ENCODE measurements around the gene DPY30. TPM values are rescaled to one million over a fixed set of nuclear protein-coding genes. Genes with fewer than 3 reads are reported as not detected.

DPY30 gene
- total RNA-seq, 1 donor from 2014 or later: 41.9 TPM

DNA sequence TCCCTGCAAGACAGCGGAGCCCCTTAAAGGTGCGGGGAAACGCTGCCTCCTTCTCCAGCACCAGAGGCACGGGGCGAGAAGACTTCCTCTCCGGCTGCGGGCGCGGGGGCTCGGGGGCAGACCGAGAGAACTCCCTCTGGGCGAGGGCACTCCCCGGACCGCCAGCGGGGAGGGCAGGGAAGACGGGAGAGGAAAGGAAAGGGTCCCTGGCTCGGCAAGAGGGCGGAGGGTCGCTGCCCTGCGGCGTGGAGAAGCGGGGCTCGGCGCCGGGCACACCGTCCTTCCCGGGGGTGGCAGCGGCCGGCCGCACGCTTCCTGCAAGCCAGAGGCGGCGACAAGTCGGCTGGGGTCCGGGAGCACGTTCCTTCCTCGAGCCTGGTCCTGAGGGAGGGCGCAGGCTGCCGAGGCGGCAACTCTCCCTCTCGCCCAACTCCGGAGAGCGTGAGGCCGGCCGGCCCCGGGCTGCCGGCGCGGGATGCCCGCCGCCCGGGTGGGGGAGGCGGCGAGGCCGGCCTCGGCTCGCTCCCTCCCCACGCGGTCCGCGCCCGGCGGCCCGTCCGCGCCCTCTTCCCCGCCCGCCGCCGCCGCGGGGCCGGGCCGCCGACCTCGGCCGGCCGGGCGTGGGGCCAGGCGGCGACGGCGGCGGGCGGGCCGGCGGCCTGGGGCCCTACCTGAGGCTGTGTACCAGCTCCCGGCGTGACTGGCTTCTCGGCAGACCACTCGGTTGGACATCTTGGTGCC, 29.9 kb downstream of the DPY30 start:
- DNase-seq: no peak

DNA sequence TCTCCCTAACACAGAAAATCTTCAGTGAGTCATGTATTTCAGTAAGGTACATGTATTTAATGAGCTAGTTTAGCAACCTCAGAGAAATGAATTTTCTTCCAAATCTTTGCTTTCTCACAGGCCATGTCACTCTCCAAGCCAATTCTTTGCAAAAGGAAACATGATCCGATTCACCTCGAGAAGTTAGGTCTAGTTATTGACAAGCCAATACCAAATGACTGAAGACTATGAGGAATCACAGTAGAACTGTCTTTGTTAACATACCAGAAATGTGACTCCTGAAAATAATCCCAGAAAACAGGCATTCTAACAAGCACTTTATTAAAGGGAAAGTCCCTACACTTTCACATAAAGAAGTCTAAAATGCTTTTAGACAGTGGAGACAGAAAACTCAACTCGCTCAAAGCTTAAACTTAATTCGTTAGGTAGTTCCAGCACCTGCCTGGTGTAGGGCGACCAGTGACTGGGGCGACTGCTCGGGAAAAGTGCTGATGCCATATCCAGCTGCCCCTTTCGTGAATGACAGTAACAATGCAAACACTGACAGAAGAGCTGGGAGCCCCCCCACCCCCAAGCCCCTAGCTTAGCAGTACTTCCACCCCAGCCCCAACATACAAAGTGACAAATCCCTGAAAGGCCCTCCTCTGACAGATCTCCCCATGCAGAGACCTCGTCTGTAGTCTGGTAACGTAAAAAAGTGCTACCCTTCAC, 30.6 kb downstream of the DPY30 start:
- DNase-seq: peak; percentile 11

DNA sequence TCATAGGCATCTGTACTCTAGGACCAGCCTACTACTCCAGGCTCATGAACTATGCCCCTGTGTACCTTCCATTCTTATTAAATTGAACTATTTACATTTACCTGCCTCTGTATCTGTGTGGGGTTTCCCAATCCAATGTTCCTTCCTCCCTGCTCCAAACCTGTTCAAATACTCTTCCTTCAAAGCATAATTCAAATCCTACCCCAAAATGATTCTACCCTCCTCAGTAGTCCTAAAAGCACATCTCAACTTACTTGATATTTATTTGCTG, 32.5 kb downstream of the DPY30 start:
- DNase-seq: no peak

DNA sequence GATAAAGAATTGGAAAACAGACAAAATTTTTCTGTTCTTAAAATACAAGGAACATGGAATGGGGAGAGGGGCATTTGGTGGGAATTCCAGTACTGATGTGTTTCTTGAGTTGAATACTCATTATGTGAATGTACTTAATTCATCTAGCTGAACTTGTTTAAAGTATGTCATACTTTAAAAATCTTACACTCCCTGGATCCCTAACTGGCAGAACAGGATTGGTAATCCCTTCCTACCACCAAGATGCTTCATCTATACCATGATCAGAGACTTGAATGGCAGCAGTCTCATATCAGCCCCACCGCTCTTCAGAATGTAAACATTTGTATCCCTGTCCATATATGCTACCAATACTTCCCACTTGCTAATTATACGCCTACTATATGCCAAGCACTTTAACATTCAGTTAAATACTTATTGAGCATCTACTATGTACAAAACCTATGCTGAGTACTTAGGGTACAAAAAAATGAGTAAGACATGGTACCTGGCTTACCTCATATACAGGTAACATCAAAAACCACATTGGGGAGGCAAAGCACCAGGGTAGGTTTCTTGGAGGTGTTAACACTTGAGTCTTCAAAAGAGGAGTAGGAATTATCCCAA, 34.1 kb downstream of the DPY30 start:
- no peak for DNase-seq

DNA sequence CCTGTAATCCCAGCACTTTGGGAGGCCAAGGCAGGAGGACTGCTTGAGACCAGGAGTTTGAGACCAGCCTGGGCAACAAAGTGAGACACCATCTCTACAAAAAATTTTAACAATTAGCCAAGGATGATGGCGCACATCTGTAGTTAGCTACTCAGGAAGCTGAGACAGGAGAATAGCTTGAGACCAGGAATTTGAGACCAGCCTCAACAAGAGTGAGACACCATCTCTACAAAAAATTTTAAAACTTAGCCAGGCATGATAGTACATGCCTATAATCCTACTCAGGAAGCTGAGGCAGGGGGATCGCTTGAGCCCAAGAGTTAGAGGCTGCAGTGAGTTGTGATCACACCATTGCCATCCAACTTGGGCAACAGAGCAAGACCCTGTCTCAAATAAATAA, 35.8 kb downstream of the DPY30 start:
- no peak for DNase-seq

DNA sequence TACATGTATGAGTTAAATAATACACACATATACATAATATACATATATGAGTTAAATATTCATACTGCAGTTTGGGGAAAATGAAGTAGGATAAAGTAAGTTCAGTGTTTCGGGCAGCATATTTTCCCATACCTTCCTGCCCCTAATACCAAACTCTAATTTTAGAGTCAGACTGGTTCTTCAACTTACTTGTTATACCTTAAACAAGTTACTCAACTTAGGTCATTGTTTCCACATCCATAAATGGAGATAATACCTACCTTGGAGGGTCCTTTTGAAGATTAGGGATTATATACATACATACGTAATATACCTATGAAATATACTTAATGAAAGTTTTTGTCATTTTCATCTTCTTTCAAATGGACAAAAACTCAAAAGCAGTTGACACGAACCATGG, 37.2 kb downstream of the DPY30 start:
- DNase-seq: no peak

DNA sequence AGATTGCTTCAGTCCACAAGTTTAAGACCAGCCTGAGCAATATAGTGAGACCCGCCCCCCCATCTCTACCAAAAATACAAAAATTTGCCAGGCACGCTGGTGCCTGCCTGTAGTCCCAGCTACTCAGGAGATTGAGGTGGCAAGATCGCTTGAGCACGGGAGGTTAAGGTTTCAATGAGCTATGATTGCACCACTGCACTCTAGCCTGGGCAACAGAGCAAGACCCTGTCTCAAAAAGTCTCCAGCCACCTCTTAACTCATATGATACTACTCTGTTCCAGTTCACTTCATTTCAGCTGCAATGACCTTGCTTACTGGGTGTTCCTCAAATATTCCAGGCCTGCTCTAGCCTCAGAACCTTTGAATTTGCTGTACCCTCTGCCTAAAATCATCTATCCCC, 40.2 kb downstream of the DPY30 start:
- DNase-seq: no peak

DNA sequence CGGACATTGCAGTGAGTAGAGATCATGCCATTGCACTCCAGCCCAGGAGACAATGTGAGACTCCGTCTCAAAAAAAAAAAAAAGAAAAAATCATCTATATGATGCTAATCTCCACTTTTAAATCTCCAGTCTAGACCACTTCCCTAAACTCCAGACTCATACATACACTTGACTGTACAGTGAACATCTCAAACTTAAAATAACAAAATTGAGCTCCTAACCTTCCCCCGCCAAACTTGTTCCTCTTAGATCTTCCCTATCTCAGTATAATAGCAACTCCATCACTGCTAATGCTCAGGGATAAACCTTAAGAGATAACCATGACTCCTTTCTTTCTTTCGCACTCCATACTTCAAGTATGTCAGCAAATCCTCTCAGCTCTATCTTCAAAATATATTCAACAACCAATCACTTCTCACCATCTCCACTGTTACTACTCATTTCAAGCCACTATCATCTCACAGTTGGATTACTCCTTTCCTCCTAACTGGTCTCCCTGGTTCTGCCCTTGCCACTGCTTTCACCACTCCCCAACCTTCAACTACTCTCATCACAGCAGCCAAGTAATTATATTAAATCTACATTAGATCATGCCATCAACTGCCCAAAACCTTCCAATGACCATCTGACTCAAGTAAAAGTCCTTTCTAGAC, 40.7 kb downstream of the DPY30 start:
- no peak for DNase-seq

DNA sequence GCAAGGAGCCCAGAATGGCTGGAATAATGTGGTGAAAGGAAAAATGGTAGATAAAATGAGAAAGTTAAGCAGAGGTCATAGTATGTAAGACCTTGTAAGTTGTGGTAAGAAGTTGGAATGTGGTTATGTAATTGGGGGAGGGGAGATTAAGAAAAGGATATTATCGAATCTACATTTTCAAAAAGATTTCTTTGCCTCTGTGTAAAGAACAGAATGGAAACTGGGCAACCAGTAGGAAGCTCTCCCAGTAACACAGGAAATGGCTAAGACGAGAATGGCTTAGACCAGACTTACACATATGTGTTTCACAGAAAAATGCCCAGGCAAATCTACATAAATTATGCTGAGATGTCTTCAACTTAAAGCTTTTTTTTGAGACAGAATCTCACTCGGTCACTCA, 42.0 kb downstream of the DPY30 start:
- DNase-seq: no peak

DNA sequence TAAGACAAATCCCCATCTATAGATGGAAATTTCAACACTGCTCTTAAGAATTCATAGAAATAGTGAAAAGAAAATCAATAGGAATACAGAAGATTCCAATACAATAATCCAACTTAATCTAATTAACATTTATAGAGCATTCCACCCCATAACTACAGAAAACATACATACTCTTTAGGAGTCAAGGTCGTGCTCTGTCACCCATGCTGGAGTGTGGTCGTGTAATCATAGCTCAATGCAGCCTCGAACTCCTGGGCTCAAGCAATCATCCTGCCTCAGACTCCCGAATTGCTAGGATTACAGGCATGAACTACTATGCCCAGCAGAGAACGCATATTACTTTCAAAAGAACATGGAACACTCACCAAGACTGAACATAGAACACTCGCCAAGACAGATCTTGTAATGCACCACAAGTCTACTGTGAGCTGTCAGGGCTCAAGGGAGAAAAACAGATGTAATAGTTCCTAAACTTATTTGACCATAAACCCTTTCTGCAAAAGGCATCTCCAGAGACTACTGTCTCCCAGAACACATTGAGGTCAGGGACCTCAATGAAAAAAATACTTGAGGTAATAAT, 42.9 kb downstream of the DPY30 start:
- DNase-seq: no peak

DNA sequence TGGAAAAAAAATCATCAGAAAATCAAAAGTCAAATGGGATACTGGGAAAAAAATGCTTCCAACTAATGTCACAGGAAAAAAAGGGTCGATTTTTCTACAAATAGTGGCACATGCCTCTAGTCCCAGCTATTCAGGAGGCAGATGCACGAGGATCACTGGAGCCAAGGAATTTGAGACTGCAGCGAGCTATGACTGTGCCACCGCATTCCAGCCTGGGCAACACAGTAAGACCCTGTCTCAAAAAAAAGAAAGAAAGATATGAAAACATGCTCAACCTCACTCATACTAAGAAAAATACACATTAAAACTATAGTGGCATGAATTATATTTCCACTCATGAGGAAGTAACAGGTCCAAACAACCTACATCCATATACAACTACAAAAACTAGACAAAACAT, 46.7 kb downstream of the DPY30 start:
- DNase-seq: no peak

DNA sequence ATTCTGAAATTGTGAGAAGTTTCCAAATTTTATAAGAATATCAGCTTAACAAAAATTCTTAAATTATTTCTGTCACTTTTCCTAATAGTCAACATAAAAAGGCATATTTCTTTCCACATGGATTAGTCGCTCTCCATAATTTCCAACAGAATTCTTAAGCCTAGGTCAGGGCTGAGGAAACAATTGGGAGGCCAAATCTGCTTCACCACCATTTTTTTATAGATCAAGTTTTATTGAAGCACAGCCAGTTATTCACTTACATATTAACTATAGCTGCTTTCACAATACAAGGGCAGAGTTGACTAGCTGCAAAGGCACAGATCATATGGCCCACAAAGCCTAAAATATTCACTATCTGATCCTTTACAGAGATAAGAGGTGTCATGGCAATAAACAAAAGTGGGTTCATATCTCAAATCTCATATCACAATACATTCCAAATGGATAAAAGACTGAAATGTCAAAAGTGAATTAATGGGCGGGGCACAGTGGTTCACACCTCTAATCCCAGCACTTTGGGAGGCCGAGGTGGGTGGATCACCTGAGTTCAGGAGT, 47.5 kb downstream of the DPY30 start:
- DNase-seq: no peak

DNA sequence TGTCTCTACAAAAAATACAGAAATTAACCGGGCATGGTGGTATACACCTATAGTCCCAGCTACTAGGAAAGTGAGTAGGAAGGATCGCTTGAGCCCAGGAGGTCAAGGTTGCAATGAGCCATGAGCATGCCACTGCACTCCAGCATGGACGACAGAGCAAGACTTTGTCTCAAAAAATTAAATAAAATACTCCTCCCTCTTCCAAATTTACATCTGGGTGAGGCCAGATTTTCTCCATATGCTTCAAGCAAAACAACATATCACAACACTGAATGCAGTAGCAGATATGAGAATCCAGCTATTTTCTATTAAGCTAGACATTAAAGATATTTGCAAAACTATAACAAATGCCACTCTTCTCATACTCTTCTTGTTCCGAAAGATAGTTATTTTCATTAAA, 49.7 kb downstream of the DPY30 start:
- no peak for DNase-seq

DNA sequence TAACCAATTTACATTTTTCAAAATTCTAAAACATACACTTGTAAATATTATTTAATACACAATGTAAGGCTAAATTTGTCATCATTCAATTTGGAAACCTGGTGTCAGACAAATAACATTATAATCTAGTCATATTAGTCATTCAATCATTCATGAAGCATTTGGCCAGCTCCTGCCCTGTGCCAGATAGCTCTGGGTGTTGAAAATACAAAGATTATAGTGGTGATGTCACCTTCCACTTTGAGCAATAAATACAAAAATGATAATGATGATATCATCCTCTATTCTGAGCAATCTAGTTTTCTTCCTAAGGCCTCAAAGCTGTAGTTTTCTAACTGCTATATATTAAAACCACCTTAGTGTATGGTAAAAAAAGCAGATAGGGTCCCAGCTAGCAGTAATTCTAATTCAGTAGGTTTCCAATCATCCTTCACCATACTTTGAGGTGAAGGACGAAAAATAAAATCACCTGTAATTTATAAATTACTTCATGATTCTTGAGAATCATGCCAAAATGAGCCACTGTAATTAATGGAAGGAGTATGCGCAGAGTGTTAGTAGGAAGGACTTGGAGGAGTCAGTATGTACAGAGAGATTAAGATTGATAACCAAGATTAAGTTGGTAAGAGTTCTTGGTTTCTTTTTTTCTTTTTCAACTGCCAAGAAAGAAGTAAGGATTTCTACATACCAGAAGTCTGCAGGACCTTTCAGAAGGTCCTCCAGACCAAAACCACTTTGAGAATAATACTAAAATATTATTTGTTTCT, 52.0 kb downstream of the DPY30 start:
- no peak for DNase-seq

DNA sequence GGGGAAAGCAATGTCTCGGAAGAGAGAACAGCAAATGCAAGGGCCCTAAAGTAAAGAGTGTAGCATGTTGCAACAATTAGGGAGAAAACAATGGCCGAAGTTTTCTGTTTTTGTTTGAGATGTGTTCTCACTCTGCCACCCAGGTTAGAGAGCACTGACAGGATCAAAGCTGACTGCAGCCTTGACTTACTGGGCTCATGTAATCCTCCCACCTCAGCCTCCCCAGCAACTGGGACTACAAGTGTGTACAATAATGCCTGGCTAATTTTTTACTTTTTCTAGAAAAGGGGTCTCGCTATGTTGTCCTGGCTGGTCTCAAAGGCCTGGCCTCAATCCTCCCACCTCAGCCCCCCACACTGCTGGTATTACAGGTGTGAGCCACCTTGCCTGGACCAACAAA, 52.7 kb downstream of the DPY30 start:
- DNase-seq: no peak

DNA sequence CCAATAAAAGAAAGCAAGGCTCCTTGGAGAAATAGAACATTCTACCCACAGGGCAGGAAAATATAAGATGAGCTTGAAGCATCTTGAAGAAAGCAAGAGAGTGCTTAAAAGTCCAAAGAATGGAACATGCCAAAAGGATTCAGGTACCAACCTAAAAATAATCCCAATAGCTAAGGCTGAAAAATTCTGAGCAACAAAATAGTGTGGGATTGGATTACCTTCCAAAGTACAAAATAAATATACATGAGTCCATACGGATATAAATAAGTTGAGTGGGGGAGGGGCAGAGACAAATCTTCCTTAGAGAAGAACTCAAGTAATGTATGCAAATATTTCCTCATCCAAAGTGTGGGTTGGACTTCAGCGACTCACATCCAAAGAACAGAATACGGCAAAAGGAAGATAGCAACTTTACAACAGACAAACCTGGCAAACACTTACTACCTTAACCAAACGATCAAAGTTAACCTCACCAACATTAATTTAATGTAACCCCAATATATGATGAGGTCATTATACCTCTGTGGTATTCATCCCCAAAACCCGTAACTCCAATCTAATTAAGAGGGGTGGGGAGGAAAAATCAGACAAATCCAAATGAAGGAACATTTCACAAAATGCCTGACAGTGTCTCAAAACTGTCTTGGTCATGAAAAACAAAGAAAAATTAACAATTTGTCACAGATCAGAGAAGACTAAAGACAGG, 55.7 kb downstream of the DPY30 start:
- DNase-seq: no peak

DNA sequence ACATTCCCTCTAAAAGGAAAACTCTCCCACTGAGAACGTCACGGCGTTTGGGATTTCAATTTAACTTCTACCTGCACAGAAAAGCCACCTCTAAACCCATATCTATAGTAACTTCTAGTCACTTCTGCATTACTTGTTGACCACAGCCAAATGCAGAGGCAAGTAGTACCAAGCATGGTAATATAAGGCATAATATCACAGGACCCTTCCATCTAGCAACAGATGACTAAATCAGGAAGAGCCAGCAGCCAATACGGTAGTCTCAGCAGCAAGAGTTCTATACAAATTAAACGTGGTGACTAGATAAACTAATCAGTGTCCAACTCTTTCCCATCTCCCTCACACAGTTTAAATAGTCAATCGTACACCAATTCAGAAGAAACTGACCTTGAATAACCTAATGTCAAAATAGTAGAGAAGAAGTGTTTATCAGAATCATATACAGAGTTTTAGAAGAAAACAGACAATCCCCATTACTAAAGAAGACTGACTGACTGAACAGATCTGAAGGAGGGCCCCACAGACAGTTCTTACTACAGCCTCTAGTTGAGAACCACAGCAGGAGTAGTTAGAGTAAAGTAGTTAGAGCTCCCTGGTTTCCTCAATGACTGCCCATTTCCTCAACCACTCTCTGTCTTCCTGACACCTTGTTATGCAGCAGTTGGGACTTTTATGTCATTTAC, 58.8 kb downstream of the DPY30 start:
- DNase-seq: no peak

DNA sequence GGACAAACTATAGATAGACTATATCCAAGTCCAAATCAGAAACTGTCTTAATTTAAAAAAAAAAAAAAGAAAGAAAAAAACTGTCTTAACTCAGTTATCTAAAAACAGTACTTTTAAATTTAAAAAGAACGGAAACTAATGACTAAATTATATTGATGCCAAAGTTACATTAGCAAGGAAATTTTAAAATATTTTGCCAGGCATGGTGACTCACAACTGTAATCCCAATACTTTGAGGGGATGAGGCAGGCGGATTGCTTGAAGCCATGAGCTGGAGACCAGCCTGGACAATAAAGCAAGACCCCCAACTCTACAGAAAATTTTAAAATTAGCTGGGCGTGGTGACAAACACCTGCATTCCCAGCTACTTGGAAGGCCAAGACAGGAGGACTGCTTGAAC, 59.6 kb downstream of the DPY30 start:
- no peak for DNase-seq

DNA sequence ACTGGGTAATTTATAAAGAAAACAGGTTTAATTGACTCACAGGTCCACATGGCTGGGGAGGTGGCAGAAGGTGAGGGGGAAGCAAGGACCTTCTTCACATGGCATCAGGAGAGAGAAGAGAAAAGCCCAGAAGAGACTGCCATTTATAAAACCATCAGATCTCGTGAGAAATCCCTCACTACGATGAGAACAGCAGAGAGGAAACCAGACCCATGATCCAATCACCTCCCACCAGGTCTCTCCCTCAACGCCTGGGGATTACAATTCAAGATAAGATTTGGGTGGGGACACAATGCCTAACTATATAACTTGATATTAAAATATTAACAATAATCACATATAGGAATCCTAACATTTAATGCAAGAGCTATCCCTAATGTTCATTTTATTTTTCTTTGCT, 60.6 kb downstream of the DPY30 start:
- DNase-seq: no peak

DNA sequence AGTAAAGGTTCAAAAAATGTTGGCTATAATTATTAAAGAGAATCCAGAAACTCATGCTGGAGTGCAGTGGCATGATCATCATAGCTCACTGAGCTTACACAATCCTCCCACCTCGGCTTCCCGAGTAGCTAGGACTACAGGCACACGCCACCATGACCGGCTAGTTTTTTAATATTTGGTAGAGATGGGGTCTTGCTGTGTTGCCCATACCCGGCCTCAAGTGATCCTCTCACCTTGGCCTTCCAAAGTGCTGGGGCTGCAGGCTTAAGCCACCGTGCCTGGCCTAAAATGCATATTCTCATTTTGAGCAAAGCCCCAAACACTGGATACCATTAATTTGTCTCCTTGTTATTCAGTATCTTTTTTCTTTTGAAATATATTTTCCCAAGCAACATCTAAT, 61.2 kb downstream of the DPY30 start:
- DNase-seq: no peak

All from skin of body (tissue), 2 donors.